B cell (primary cell): Measurements from ENCODE around the gene NDUFB10. TPM values are rescaled to one million over a fixed set of nuclear protein-coding genes. Genes with fewer than 3 reads are reported as not detected.

Experiments used
- ATAC-seq: fragments of 200-7000 bp; cut with Tn5 transposase; one replicate; pipeline ENCODE4 v1.10.0; 2021; ENCODE audit warnings: low read depth, mild to moderate bottlenecking, moderate number of reproducible peaks, moderate library complexity
- CTCF ChIA-PET: fragments of 350-600 bp; sonication (Branson Sonifier 250); formaldehyde crosslinking; loops from one replicate; lab custom pipeline; 2021; ENCODE audit warnings: antibody characterized with exemption, inconsistent platforms; lab: Charles Lee
- POLR2A ChIA-PET: fragments of 350-600 bp; sonication (Branson Sonifier 250); formaldehyde crosslinking; loops from one replicate; lab custom pipeline; 2021; ENCODE audit warnings: antibody characterized with exemption; lab: Charles Lee
- DNase-seq: peaks from one replicate; pipeline ENCODE4 v3.0.0; 2013
- H2AFZ ChIP-seq: 2 replicates; pipeline ENCODE4 v1.6.1; 2012; ENCODE audit warnings: mild to moderate bottlenecking, low read depth, low read length; ENCODE audit not compliant: insufficient read depth, poor library complexity, severe bottlenecking
- H3K27ac ChIP-seq, 2 donors: 1 replicate in 1 of 2; 2 replicates in 1 of 2; pipeline ENCODE4 v1.5.1; 2012 to 2013; ENCODE audit warnings: low read length in 2 of 2, mild to moderate bottlenecking in 2 of 2, moderate library complexity in 1 of 2
- H3K27me3 ChIP-seq, 4 experiments: fragments of 200-600 bp in 1 of 4; sonication (generic) in 1 of 4; replicated peaks in 1 of 4; 1 replicate in 2 of 4; 2 replicates in 2 of 4; pipeline versions ENCODE4 v1.6.1 to v1.7.0; 2013 to 2016; ENCODE audit warnings: low read length in 3 of 4, mild to moderate bottlenecking in 2 of 4, mixed read lengths in 1 of 4, moderate library complexity in 1 of 4; ENCODE audit not compliant: insufficient read depth in 4 of 4, control insufficient read depth in 3 of 4; ENCODE audit errors: control extremely low read depth in 1 of 4
- H3K36me3 ChIP-seq, 2 experiments: replicated peaks in 1 of 2; 1 replicate in 1 of 2; 2 replicates in 1 of 2; pipeline versions ENCODE4 v1.6.1 to v1.7.1; 2013; ENCODE audit warnings: low read length in 1 of 2; ENCODE audit not compliant: insufficient read depth in 2 of 2, control insufficient read depth in 1 of 2; ENCODE audit errors: control extremely low read depth in 1 of 2, extremely low read depth in 1 of 2
- H3K4me1 ChIP-seq, 2 donors: fragments of 200-600 bp in 1 of 2; sonication (generic) in 1 of 2; 1 replicate in 1 of 2; 2 replicates in 1 of 2; pipeline versions ENCODE4 v1.5.1 to v1.6.1; 2013 to 2017; ENCODE audit warnings: low read length in 2 of 2; ENCODE audit not compliant: control insufficient read depth in 2 of 2, insufficient read depth in 2 of 2
- H3K4me2 ChIP-seq: replicated peaks from 2 replicates; pipeline ENCODE3; 2012; ENCODE audit warnings: mild to moderate bottlenecking, low read depth, low read length; ENCODE audit not compliant: poor library complexity, severe bottlenecking
- H3K4me3 ChIP-seq, 5 experiments: fragments of 200-600 bp in 1 of 5; sonication (generic) in 1 of 5; 1 replicate in 3 of 5; 2 replicates in 2 of 5; pipeline versions ENCODE4 v1.5.1 to v1.7.0; 2011 to 2016; ENCODE audit warnings: low read length in 4 of 5, mild to moderate bottlenecking in 4 of 5, low read depth in 2 of 5, control low read depth in 1 of 5, moderate library complexity in 1 of 5; ENCODE audit not compliant: insufficient read depth in 1 of 5; ENCODE audit errors: control extremely low read depth in 1 of 5, extremely low read depth in 1 of 5
- H3K79me2 ChIP-seq: fragments of 200-600 bp; sonication (generic); one replicate; pipeline ENCODE4 v1.6.0; 2016; ENCODE audit warnings: low read length; ENCODE audit not compliant: control insufficient read depth, insufficient read depth
- H3K9ac ChIP-seq: fragments of 200-600 bp; sonication (generic); 2 replicates; pipeline ENCODE4 v1.6.1; 2017; ENCODE audit warnings: mild to moderate bottlenecking, low read length, moderate library complexity
- H3K9me3 ChIP-seq, 3 donors: one replicate each; pipeline versions ENCODE4 v1.6.1 to v1.7.1; 2013; ENCODE audit warnings: low read length in 2 of 3; ENCODE audit not compliant: control insufficient read depth in 2 of 3, insufficient read depth in 1 of 3; ENCODE audit errors: control extremely low read depth in 1 of 3
- H4K20me1 ChIP-seq: 2 replicates; pipeline ENCODE4 v1.6.0; 2012; ENCODE audit warnings: mild to moderate bottlenecking, low read length; ENCODE audit not compliant: insufficient read depth, control insufficient read depth, poor library complexity, severe bottlenecking
- H3K27ac Mint-ChIP-seq: one replicate; pipeline ENCODE4 v1.8.0; 2021; ENCODE audit warnings: mixed read lengths
- H3K27me3 Mint-ChIP-seq: one replicate; pipeline ENCODE4 v1.8.0; 2021; ENCODE audit warnings: mixed read lengths
- H3K4me1 Mint-ChIP-seq: one replicate; pipeline ENCODE4 v1.8.0; 2021; ENCODE audit warnings: mixed read lengths
- H3K4me3 Mint-ChIP-seq: one replicate; pipeline ENCODE4 v1.8.0; 2021; ENCODE audit warnings: mixed read lengths
- H3K9me3 Mint-ChIP-seq: one replicate; pipeline ENCODE4 v1.8.0; 2022; ENCODE audit warnings: mixed read lengths; ENCODE audit not compliant: insufficient read depth
- EZH2 ChIP-seq: IDR thresholded peaks from 2 replicates; pipeline ENCODE4 v1.6.1; 2012; ENCODE audit warnings: borderline replicate concordance, low read depth, mild to moderate bottlenecking, moderate library complexity, low read length; ENCODE audit not compliant: insufficient read depth, poor library complexity, severe bottlenecking
- WGBS: methylation state at CpG from one replicate; pipeline ENCODE4 v1.1.5; 2013; ENCODE audit warnings: missing lambda C conversion rate; ENCODE audit not compliant: insufficient coverage; 5-methylcytosine and 5-hydroxymethylcytosine counted together
- intact Hi-C: fragments of 100-400 bp; cut with micrococcal nuclease; formaldehyde crosslinking; loops from one replicate; pipeline ENCODE4 v1.10.0; 2022
- polyA plus RNA-seq: library from polyadenylated mRNA; depleted of rRNA; stranded (reverse); fragments of >200 nt; gene quantifications from 2 replicates; pipeline ENCODE4 v1.2.3, GENCODE V29; 2012
- small RNA-seq: library from RNA; depleted of rRNA; stranded (forward); fragments of <200 nt; gene quantifications from one replicate; pipeline ENCODE3, GENCODE V24; 2012; ENCODE audit warnings: low replicate concordance, low read depth; ENCODE audit not compliant: insufficient read length
- total RNA-seq, 2 donors: library from RNA; stranded (reverse); fragments of 120-200 nt in 1 of 2; gene quantifications; 1 replicate in 1 of 2; 2 replicates in 1 of 2; pipeline versions ENCODE4 v1.2.3 to v1.2.4, GENCODE V29; 2013 to 2022
- TF ChIP-seq, protein P1 (sequence below): fragments of 200-600 bp; IDR thresholded peaks from one replicate; pipeline ENCODE4 v1.8.0; 2022; ENCODE audit warnings: antibody characterized with exemption, mild to moderate bottlenecking

NDUFB10 gene
- total and polyA plus RNA-seq, 2 donors (not counting 1 experiment from before 2014, with no cell fraction given) = 70.4 to 92.6 TPM

DNA sequence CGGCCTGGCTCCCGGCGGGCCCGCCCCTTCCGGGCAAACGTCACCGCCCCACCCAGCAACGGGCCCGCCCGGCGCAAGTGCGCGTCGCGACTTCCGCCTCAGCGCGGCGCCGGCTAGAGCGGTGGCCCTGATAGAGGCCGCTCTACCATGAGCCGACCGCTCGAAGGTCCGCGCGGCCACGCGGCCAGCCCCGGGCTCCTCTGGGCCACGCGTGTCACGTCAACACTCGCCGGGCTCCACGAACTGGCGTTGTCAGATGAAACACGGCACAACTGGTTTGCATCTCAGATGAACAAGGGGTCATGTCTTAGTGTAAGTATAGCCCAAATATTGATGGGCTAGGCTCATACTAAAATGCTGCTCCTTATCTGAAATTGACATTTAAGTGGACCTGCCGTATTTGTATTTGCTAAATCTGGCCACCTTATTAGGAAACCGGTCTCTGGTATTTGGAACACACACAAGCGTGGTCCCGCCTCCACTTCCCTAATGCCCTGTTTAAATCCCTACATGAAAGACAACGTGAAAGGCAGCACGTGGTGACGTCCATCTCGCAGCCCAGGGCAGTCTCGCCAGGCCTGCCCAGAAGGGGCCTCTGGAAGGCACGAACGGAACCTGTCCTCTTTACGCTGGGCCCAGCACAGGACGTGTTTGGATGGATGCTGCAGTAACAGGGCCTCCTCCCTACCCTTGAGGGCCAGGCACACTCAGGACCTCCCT lies 50.6 kb downstream of the NDUFB10 start, which contains the start of gene ZNF598:
Gene ZNF598, minus strand, starts transcription at position 31 of the 720 bp plus-strand sequence.
- H3K4me1 Mint-ChIP-seq = peaks cover 38% of the 10 kb centered on the region
- ATAC-seq (peak; percentile 97), DNase-seq (peak; percentile 90)
- ChIA-PET CTCF (no interaction called here), POLR2A (interaction anchor here (1.4 kb wide), 1 partner anchor 45 kb away, joined by 3 read pairs; the partner anchor contains the start of gene RPS2)
- Histone ChIP-seq H3K9me3 (no peaks in the 10 kb centered on the region), H4K20me1 (peaks cover 43% of the 10 kb centered on the region), H3K27me3 (no peaks in the 10 kb centered on the region), H2AFZ (peak within 1 kb of the TSS; percentile 80), H3K27ac (peak within 1 kb of the TSS; percentile 87 to 95), H3K4me3 (peak within 1 kb of the TSS; percentile 61 to 87 (median 77)), H3K36me3 (peaks cover 0 to 6% of the 10 kb centered on the region in 2 experiments), H3K4me1 (peaks cover 35 to 44% of the 10 kb centered on the region in 2 donors), H3K79me2 (peaks cover 51% of the 10 kb centered on the region), H3K4me2 (peak within 1 kb of the TSS; percentile 77), H3K9ac (peak within 1 kb of the TSS; percentile 82)
- intact Hi-C loops = loop anchor here (1.0 to 2.0 kb wide), 7 partner anchors 13 to 145 kb away; partner anchors contain the start of genes GFER, NDUFB10, NTHL1 and RPS2
- H3K4me3 Mint-ChIP-seq = peak within 1 kb of the TSS; percentile 95
- H3K9me3 Mint-ChIP-seq = no peaks in the 10 kb centered on the region
- no peaks in the 10 kb centered on the region for H3K27me3 Mint-ChIP-seq
- H3K27ac Mint-ChIP-seq = peak within 1 kb of the TSS; percentile 95
- 6% methylated on average over 52 of the region's 52 CpGs for WGBS
- TF ChIP-seq, protein P1, sequence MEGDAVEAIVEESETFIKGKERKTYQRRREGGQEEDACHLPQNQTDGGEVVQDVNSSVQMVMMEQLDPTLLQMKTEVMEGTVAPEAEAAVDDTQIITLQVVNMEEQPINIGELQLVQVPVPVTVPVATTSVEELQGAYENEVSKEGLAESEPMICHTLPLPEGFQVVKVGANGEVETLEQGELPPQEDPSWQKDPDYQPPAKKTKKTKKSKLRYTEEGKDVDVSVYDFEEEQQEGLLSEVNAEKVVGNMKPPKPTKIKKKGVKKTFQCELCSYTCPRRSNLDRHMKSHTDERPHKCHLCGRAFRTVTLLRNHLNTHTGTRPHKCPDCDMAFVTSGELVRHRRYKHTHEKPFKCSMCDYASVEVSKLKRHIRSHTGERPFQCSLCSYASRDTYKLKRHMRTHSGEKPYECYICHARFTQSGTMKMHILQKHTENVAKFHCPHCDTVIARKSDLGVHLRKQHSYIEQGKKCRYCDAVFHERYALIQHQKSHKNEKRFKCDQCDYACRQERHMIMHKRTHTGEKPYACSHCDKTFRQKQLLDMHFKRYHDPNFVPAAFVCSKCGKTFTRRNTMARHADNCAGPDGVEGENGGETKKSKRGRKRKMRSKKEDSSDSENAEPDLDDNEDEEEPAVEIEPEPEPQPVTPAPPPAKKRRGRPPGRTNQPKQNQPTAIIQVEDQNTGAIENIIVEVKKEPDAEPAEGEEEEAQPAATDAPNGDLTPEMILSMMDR = no peak
- TF ChIP-seq EZH2 = no peak

Small RNAs within 50 kb of the gene (small RNA-seq; reads per million reads assigned to genes)
- gene AC005363.2 (not detected), gene SNORA10 (not detected), gene SNORA64 (not detected)

Other genes starting within 250 kb of the NDUFB10 start
- gene NME3, start 188.0 kb upstream of the NDUFB10 start, total RNA-seq = 57.3 and 63.2 TPM in 2 replicates
- 99.0 and 150 TPM in 2 replicates for gene NME3, start 188.0 kb upstream of the NDUFB10 start, polyA plus RNA-seq
- gene EME2, start 186.7 kb upstream of the NDUFB10 start, total RNA-seq = 42.5 and 43.9 TPM in 2 replicates
- 34.6 and 44.1 TPM in 2 replicates for gene EME2, start 186.7 kb upstream of the NDUFB10 start, polyA plus RNA-seq
- 44.6 and 54.5 TPM in 2 replicates for gene MRPS34, start 186.4 kb upstream of the NDUFB10 start, total RNA-seq
- 34.4 and 55.2 TPM in 2 replicates for gene MRPS34, start 186.4 kb upstream of the NDUFB10 start, polyA plus RNA-seq
- gene SPSB3, start 177.0 kb upstream of the NDUFB10 start, total RNA-seq = 91.2 and 95.5 TPM in 2 replicates
- 255 and 264 TPM in 2 replicates for gene SPSB3, start 177.0 kb upstream of the NDUFB10 start, polyA plus RNA-seq
- gene NUBP2, start 176.6 kb upstream of the NDUFB10 start, total RNA-seq = 50.2 and 52.6 TPM in 2 replicates
- gene NUBP2, start 176.6 kb upstream of the NDUFB10 start, polyA plus RNA-seq = 49.3 and 71.7 TPM in 2 replicates
- 0.22 TPM in 1 of 2 replicates, not detected in the other for gene IGFALS, start 165.8 kb upstream of the NDUFB10 start, total RNA-seq
- gene IGFALS, start 165.8 kb upstream of the NDUFB10 start, polyA plus RNA-seq = 0.49 and 0.63 TPM in 2 replicates
- 49.7 and 50.6 TPM in 2 replicates for gene HAGH, start 132.7 kb upstream of the NDUFB10 start, total RNA-seq
- gene HAGH, start 132.7 kb upstream of the NDUFB10 start, polyA plus RNA-seq = 48.9 and 74.2 TPM in 2 replicates
- gene FAHD1, start 132.3 kb upstream of the NDUFB10 start, total RNA-seq = 11.0 and 13.3 TPM in 2 replicates
- 7.2 and 14.5 TPM in 2 replicates for gene FAHD1, start 132.3 kb upstream of the NDUFB10 start, polyA plus RNA-seq
- not detected in 2 replicates for gene MEIOB, start 87.4 kb upstream of the NDUFB10 start, total RNA-seq
- gene MEIOB, start 87.4 kb upstream of the NDUFB10 start, polyA plus RNA-seq = not detected in 2 replicates
- gene HS3ST6, start 41.1 kb upstream of the NDUFB10 start, total RNA-seq = not detected in 2 replicates
- not detected in 2 replicates for gene HS3ST6, start 41.1 kb upstream of the NDUFB10 start, polyA plus RNA-seq
- 15.2 and 17.5 TPM in 2 replicates for gene MSRB1, start 16.3 kb upstream of the NDUFB10 start, total RNA-seq
- 4.4 and 8.5 TPM in 2 replicates for gene MSRB1, start 16.3 kb upstream of the NDUFB10 start, polyA plus RNA-seq
- not detected in 2 replicates for gene RPL3L, start 4.8 kb upstream of the NDUFB10 start, total RNA-seq
- gene RPL3L, start 4.8 kb upstream of the NDUFB10 start, polyA plus RNA-seq = not detected in 2 replicates
- 3,155 and 3,261 TPM in 2 replicates for gene RPS2, start 5.3 kb downstream of the NDUFB10 start, total RNA-seq
- 4,202 and 6,138 TPM in 2 replicates for gene RPS2, start 5.3 kb downstream of the NDUFB10 start, polyA plus RNA-seq
- 0.36 and 0.76 TPM in 2 replicates for gene RNF151, start 7.3 kb downstream of the NDUFB10 start, total RNA-seq
- gene RNF151, start 7.3 kb downstream of the NDUFB10 start, polyA plus RNA-seq = 0.13 and 0.27 TPM in 2 replicates
- 31.9 and 32.2 TPM in 2 replicates for gene TBL3, start 12.5 kb downstream of the NDUFB10 start, total RNA-seq
- 41.2 and 52.2 TPM in 2 replicates for gene TBL3, start 12.5 kb downstream of the NDUFB10 start, polyA plus RNA-seq
- 0.49 and 0.74 TPM in 2 replicates for gene NOXO1, start 21.9 kb downstream of the NDUFB10 start, total RNA-seq
- 0.30 and 1.0 TPM in 2 replicates for gene NOXO1, start 21.9 kb downstream of the NDUFB10 start, polyA plus RNA-seq
- 28.2 and 30.4 TPM in 2 replicates for gene GFER, start 24.7 kb downstream of the NDUFB10 start, total RNA-seq
- gene GFER, start 24.7 kb downstream of the NDUFB10 start, polyA plus RNA-seq = 15.6 and 16.1 TPM in 2 replicates
- gene SYNGR3, start 30.4 kb downstream of the NDUFB10 start, total RNA-seq = 19.8 and 20.8 TPM in 2 replicates
- 19.5 and 28.7 TPM in 2 replicates for gene SYNGR3, start 30.4 kb downstream of the NDUFB10 start, polyA plus RNA-seq
- gene ZNF598, start 50.3 kb downstream of the NDUFB10 start, total RNA-seq = 49.5 and 50.3 TPM in 2 replicates
- gene ZNF598, start 50.3 kb downstream of the NDUFB10 start, polyA plus RNA-seq = 61.1 and 61.5 TPM in 2 replicates
- gene NPW, start 60.2 kb downstream of the NDUFB10 start, total RNA-seq = 0.70 and 1.7 TPM in 2 replicates
- gene NPW, start 60.2 kb downstream of the NDUFB10 start, polyA plus RNA-seq = 0.13 and 0.36 TPM in 2 replicates
- gene NHERF2, start 67.4 kb downstream of the NDUFB10 start, total RNA-seq = 1.9 and 2.2 TPM in 2 replicates
- 1.5 and 1.8 TPM in 2 replicates for gene NHERF2, start 67.4 kb downstream of the NDUFB10 start, polyA plus RNA-seq
- gene NTHL1, start 88.3 kb downstream of the NDUFB10 start, total RNA-seq = 14.1 and 17.5 TPM in 2 replicates
- gene NTHL1, start 88.3 kb downstream of the NDUFB10 start, polyA plus RNA-seq = 20.1 and 27.6 TPM in 2 replicates
- 188 and 194 TPM in 2 replicates for gene TSC2, start 88.4 kb downstream of the NDUFB10 start, total RNA-seq
- 128 and 134 TPM in 2 replicates for gene TSC2, start 88.4 kb downstream of the NDUFB10 start, polyA plus RNA-seq
- gene PKD1, start 176.4 kb downstream of the NDUFB10 start, total RNA-seq = 103 and 116 TPM in 2 replicates
- gene PKD1, start 176.4 kb downstream of the NDUFB10 start, polyA plus RNA-seq = 97.6 and 100 TPM in 2 replicates
- 0.58 and 0.62 TPM in 2 replicates for gene RAB26, start 189.1 kb downstream of the NDUFB10 start, total RNA-seq
- 0.95 and 1.2 TPM in 2 replicates for gene RAB26, start 189.1 kb downstream of the NDUFB10 start, polyA plus RNA-seq
- 42.3 and 50.9 TPM in 2 replicates for gene TRAF7, start 196.2 kb downstream of the NDUFB10 start, total RNA-seq
- gene TRAF7, start 196.2 kb downstream of the NDUFB10 start, polyA plus RNA-seq = 30.4 and 46.1 TPM in 2 replicates
- 0.05 TPM in 1 of 2 replicates, not detected in the other for gene CASKIN1, start 237.1 kb downstream of the NDUFB10 start, total RNA-seq
- gene CASKIN1, start 237.1 kb downstream of the NDUFB10 start, polyA plus RNA-seq = 0.01 TPM in 1 of 2 replicates, not detected in the other
- gene MLST8, start 245.9 kb downstream of the NDUFB10 start, total RNA-seq = 36.1 and 39.0 TPM in 2 replicates
- gene MLST8, start 245.9 kb downstream of the NDUFB10 start, polyA plus RNA-seq = 107 and 112 TPM in 2 replicates